PC-9 (cell line): ENCODE data around the gene MBTPS2. TPM values are rescaled to one million over a fixed set of nuclear protein-coding genes. Genes with fewer than 3 reads are reported as not detected.

Experiments
- BruUV-seq: library from RNA; stranded (reverse); fragments of 400-500 nt; replicated peaks from 2 replicates; lab custom pipeline; 2021; lab: Mats Ljungman, UMichigan
- CTCF ChIA-PET: fragments of 300-600 bp; sonication (Branson Sonifier 250); formaldehyde crosslinking; loops from one replicate; lab custom pipeline; 2022; ENCODE audit warnings: antibody characterized with exemption; lab: Charles Lee
- POLR2A ChIA-PET: fragments of 300-600 bp; sonication (Branson Sonifier 250); formaldehyde crosslinking; loops from one replicate; lab custom pipeline; 2022; ENCODE audit warnings: antibody characterized with exemption; ENCODE audit not compliant: unreplicated experiment; lab: Charles Lee
- DNase-seq, 2 experiments: peaks; one replicate each; pipeline versions ENCODE4 v3.0.0 to v3.0.0-alpha.2; 2015 to 2022; ENCODE audit warnings: mixed read lengths in 1 of 2
- H2AFZ ChIP-seq: fragments of 200-600 bp; sonication (generic); 2 replicates; pipeline ENCODE4 v1.8.1; 2017; ENCODE audit warnings: antibody characterized with exemption
- H3F3A ChIP-seq: fragments of 200-600 bp; sonication (generic); 2 replicates; pipeline ENCODE4 v1.8.1; 2017; ENCODE audit warnings: antibody characterized with exemption, mild to moderate bottlenecking, low read depth; ENCODE audit not compliant: insufficient read depth
- H3K27ac ChIP-seq: fragments of 200-600 bp; sonication (generic); 2 replicates; pipeline ENCODE4 v1.6.1; 2016; ENCODE audit warnings: mixed run types
- H3K27me3 ChIP-seq: fragments of 200-600 bp; sonication (generic); 2 replicates; pipeline ENCODE4 v1.6.1; 2016; ENCODE audit warnings: low read depth, mixed run types; ENCODE audit not compliant: insufficient read depth
- H3K36me3 ChIP-seq: fragments of 200-600 bp; sonication (generic); 2 replicates; pipeline ENCODE4 v1.6.1; 2016; ENCODE audit warnings: low read depth, mixed run types
- H3K4me1 ChIP-seq: fragments of 200-600 bp; sonication (generic); replicated peaks from 2 replicates; pipeline ENCODE4 v1.6.1; 2016; ENCODE audit warnings: mixed run types; ENCODE audit not compliant: insufficient read depth
- H3K4me2 ChIP-seq: fragments of 200-600 bp; sonication (generic); 2 replicates; pipeline ENCODE4 v1.6.1; 2017; ENCODE audit warnings: mixed run types
- H3K4me3 ChIP-seq: fragments of 200-600 bp; sonication (generic); 2 replicates; pipeline ENCODE4 v1.6.1; 2016; ENCODE audit warnings: mixed run types
- H3K79me2 ChIP-seq: fragments of 200-600 bp; sonication (generic); 2 replicates; pipeline ENCODE4 v1.6.1; 2017; ENCODE audit warnings: low read depth, mixed run types
- H3K9me2 ChIP-seq: fragments of 200-600 bp; sonication (generic); 2 replicates; pipeline ENCODE4 v1.8.1; 2017; ENCODE audit warnings: mild to moderate bottlenecking; ENCODE audit not compliant: insufficient read depth
- H3K9me3 ChIP-seq: fragments of 200-600 bp; sonication (generic); 2 replicates; pipeline ENCODE4 v1.8.1; 2016; ENCODE audit warnings: low read depth; ENCODE audit not compliant: insufficient read depth
- H4K20me1 ChIP-seq: fragments of 200-600 bp; sonication (generic); 2 replicates; pipeline ENCODE4 v1.8.1; 2017; ENCODE audit not compliant: insufficient read depth
- CTCF ChIP-seq: fragments of 200-600 bp; sonication (generic); conservative IDR thresholded peaks from 2 replicates; pipeline ENCODE4 v1.6.1; 2017; ENCODE audit warnings: mixed run types, antibody characterized with exemption, mild to moderate bottlenecking, moderate library complexity
- EZH2 ChIP-seq: fragments of 200-600 bp; sonication (generic); IDR thresholded peaks from 2 replicates; pipeline ENCODE4 v1.8.0; 2017; ENCODE audit warnings: antibody characterized with exemption, low read depth
- intact Hi-C: fragments of 100-400 bp; cut with micrococcal nuclease; formaldehyde crosslinking; loops from one replicate; pipeline ENCODE4 v1.10.0; 2022; ENCODE audit not compliant: unreplicated experiment
- total RNA-seq: library from RNA; stranded (reverse); gene quantifications from 2 replicates; pipeline ENCODE4 v1.2.3, GENCODE V29; 2021

MBTPS2 gene
- total RNA-seq, 1 experiment from 2014 or later, result 16.9 TPM

- Histone ChIP-seq H3K79me2 (no peaks in the 10 kb centered on the region), H3K9me3 (no peaks in the 10 kb centered on the region), H3F3A (no peaks in the 10 kb centered on the region), H3K27me3 (no peaks in the 10 kb centered on the region), H3K4me2 (no peak overlapping the region), H2AFZ (no peak overlapping the region), H3K4me1 (no peaks in the 10 kb centered on the region), H4K20me1 (no peaks in the 10 kb centered on the region), H3K36me3 (no peaks in the 10 kb centered on the region), H3K27ac (no peak overlapping the region), H3K9me2 (no peaks in the 10 kb centered on the region), H3K4me3 (no peak overlapping the region)
- POLR2A ChIA-PET, result no interaction called here
- TF ChIP-seq EZH2 (no peak), CTCF (no peak)
- peak in 1 of 2 experiments; percentile 45 for DNase-seq
- intact Hi-C loops, result no loop called here
- CTCF ChIA-PET, result interaction anchor here (0.6 kb wide), 1 partner anchor 118 kb away, joined by 4 read pairs; no protein-coding TSS in a partner anchor
- no TSS peak for BruUV-seq
Measured at GRCh38 chrX:21806691-21807090, 32.7 kb upstream of the MBTPS2 start.

GRCh38 chrX:21811832-21812231, 27.6 kb upstream of the MBTPS2 start:
- TF ChIP-seq EZH2 (no peak), CTCF (no peak)
- H3K4me2 ChIP-seq, result no peak overlapping the region
- H3K4me3 ChIP-seq, result no peak overlapping the region
- H2AFZ ChIP-seq, result no peak overlapping the region
- H3K9me2 ChIP-seq, result no peaks in the 10 kb centered on the region
- BruUV-seq, result no TSS peak
- H3K79me2 ChIP-seq, result no peaks in the 10 kb centered on the region
- H3K4me1 ChIP-seq, result peaks cover 9% of the 10 kb centered on the region; the same call in 1 of the 2 replicates
- no peaks in the 10 kb centered on the region for H3K36me3 ChIP-seq
- POLR2A ChIA-PET, result no interaction called here
- H3K9me3 ChIP-seq, result no peaks in the 10 kb centered on the region
- intact Hi-C loops, result no loop called here
- H3F3A ChIP-seq, result no peaks in the 10 kb centered on the region
- H3K27me3 ChIP-seq, result no peaks in the 10 kb centered on the region
- H3K27ac ChIP-seq, result no peak overlapping the region
- CTCF ChIA-PET, result no interaction called here
- peak in 1 of 2 experiments; percentile 33 for DNase-seq
- no peaks in the 10 kb centered on the region for H4K20me1 ChIP-seq

- TF ChIP-seq CTCF (no peak), EZH2 (no peak)
Measured at GRCh38 chrX:21812628-21813027, 26.8 kb upstream of the MBTPS2 start.

More at GRCh38 chrX:21812628-21813027, 26.8 kb upstream of the MBTPS2 start:
- H2AFZ ChIP-seq, result no peak overlapping the region
- CTCF ChIA-PET, result no interaction called here
- H3K36me3 ChIP-seq, result no peaks in the 10 kb centered on the region
- POLR2A ChIA-PET, result no interaction called here
- H3K9me2 ChIP-seq, result no peaks in the 10 kb centered on the region
- no peak overlapping the region for H3K4me3 ChIP-seq
- no peaks in the 10 kb centered on the region for H3K9me3 ChIP-seq
- H3K27ac ChIP-seq, result no peak overlapping the region
- no peak overlapping the region for H3K4me2 ChIP-seq
- BruUV-seq, result no TSS peak
- H3F3A ChIP-seq, result no peaks in the 10 kb centered on the region
- DNase-seq, result no peak
- H3K27me3 ChIP-seq, result no peaks in the 10 kb centered on the region
- intact Hi-C loops, result no loop called here
- peaks cover 9% of the 10 kb centered on the region; the same call in 1 of the 2 replicates for H3K4me1 ChIP-seq
- H3K79me2 ChIP-seq, result no peaks in the 10 kb centered on the region
- H4K20me1 ChIP-seq, result no peaks in the 10 kb centered on the region
